ENCODE measurements around the gene ABI3BP.
A peak's percentile ranks its signal among the peaks of the same experiment; 100 is the strongest.

ABI3BP gene

DNA sequence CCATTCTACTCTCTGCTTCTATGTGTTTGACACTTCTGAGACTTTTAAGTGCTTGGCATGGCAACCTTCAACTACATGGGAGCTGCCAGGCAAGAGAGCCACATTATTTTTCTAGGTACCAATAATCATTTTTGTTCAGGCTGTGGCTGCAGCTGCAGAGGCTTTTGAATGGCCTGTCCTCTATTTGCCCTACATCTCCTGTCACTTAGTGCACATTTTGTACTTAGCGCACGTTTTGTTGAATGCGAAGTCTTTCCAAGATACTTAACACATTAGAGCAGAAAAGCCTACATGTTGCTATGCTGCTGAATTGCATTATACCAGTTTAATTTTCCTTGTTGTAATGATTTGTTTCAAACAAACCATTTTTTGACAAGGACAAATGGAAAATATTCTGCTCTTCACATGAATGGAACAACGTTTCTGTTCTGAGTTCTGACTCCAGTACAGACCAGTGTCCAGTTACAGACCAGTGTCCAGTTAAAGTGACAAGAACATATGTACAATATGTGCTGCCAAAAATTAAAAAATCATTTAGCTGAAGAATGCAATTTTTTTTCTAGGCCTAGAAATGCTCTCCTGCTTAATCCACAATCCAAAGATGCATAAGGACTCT, 113.9 kb downstream of the ABI3BP start:
- DNase-seq: no peak

- DNase-seq: no peak
Measured at GRCh38 chr3:100877286-100877685, 115.9 kb downstream of the ABI3BP start.

DNA sequence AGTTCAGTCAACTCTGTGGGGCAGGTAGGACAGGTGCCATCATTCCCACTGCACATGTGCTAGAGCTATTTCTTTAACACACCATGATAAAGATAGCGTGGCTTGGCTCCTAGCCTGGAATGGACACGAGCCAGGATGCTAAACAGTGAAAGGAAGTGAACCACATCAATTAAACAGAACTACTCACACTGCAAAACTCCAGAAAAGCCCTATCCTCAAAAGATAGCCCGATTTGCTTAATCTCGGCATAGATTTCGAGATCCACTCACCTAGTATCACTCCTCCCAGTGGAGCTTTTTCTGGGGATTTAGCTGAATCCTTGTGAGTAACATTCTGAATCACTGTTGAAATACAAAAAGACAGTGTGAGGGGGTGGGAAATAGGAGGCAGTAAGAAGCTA, 118.0 kb downstream of the ABI3BP start:
- peak; percentile 80 for DNase-seq

- DNase-seq: no peak
Measured at GRCh38 chr3:100873611-100874010, 119.6 kb downstream of the ABI3BP start.

GRCh38 chr3:100871306-100871705, 121.9 kb downstream of the ABI3BP start:
- no peak for DNase-seq

- DNase-seq: peak; percentile 82
Measured at GRCh38 chr3:100869787-100870186, 123.4 kb downstream of the ABI3BP start.

GRCh38 chr3:100868894-100869293, 124.3 kb downstream of the ABI3BP start:
- no peak for DNase-seq

GRCh38 chr3:100868096-100868495, 125.1 kb downstream of the ABI3BP start:
- no peak for DNase-seq

DNA sequence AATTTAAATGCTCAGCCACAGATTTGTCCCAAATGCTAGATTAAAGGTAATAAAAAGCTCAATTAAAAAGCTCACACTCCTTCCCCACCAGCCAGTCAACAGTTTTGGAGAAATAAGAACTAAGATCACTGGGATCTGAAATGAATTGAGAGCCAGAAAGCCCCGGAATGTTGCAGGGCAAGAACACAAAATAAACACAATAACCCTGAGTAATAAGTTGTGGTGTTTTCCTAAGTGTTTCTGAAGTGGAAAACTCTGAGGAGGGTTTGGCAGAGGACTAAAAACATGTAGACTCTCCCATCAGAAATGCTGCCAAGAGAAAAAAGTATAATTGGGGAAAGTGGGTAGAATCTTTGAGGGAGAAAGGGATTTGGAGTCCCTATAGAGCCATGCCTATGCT, 127.8 kb downstream of the ABI3BP start:
- DNase-seq: no peak

GRCh38 chr3:100864471-100865250, 128.6 kb downstream of the ABI3BP start:
- DNase-seq: no peak

DNA sequence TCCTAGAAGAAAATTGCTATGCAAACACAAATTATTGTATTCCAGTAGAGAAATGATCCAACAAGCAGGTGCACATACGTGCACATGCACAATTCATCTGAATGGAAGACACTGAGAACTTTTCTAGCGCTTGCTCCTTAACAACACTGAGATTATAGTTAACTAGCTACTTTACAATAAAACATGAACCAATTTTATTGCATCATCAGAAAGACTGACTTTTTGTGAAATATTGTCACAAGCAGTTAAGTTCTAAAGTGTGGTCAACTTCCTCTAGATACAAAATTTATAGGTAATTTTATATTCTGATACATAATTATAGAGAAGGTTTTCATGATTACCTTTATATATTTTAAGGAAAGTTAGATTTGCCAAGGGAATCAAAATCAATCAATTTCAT, 135.4 kb downstream of the ABI3BP start:
- DNase-seq: no peak

GRCh38 chr3:100856821-100857220, 136.4 kb downstream of the ABI3BP start:
- no peak for DNase-seq

DNA sequence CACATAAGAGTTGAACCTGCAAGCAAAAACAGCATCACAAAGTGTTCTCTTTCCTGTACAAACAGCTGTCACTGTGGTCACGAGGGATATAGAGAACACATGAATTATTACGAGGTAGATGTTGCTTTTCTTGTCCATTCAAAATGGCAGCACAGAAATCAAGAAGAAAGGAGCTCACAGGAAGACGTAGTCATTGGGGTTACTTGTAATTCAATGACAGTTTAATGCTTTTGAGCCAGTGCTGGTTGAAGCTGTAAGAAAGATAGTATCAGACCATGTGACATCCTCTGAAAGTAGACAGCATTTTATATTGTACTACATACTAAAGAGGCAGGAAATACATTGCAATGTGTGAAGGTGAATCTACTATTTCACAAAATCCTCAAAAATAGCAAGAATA, 140.4 kb downstream of the ABI3BP start:
- DNase-seq: no peak

DNA sequence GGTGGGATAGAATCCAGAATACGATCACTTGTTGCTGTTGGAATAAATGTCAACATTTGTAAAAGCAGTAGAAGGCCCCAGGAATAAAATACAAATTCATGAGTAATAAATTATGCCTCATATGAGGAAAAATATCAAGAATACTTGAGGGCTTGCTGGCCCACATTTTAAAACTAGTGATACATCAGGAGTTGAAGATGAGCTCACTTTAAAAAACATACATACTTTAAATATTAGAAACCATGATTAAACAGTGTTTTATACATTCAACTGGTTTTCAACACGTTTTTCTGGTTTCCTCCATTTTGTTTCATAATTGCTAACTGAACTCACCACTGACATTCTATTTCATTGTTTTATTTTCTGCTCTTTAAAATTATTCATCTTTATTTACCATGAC, 142.5 kb downstream of the ABI3BP start:
- DNase-seq: peak; percentile 39

- no peak for DNase-seq
Measured at GRCh38 chr3:100850156-100850555, 143.1 kb downstream of the ABI3BP start.

GRCh38 chr3:100844063-100844936, 148.9 kb downstream of the ABI3BP start:
- DNase-seq: no peak

DNA sequence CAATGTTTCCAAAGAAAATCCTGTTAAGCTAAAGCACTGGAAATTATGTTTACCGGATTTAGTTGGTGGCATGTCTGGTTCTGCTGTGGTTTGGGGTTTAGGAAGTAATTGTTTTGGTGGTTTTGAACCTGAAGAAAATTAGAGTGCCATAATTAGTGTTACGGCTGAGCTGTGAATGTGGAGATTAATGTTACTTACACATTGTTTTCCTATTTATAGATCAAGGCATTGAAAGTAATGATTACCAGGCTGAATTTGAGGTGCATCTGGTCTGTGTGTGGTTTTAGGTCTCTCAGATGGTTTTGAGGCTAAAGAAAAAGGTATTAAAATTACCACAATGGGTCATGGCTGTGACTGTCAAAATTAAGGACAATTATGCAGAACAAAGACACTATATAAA, 155.1 kb downstream of the ABI3BP start:
- DNase-seq: no peak

- DNase-seq: peak; percentile 56
Measured at GRCh38 chr3:100836661-100837060, 156.6 kb downstream of the ABI3BP start.

DNA sequence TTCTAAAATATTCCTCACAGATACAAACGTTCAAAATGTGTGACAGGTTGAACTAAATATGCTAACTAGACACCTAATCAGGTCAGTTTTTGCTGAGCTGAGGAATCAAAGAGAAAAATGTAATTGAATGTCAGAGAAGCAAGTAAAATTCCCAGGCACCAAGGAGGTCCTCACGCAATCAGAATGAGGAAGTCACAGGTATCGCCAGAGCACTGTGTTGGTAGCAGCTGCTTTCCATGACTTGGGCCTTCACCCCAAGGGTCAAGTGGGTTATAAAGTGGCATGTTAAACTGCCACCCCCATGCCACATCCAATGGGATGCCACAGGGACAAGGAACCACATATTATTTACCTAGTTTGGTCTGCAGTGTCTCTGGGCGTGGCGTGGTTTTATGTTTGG, 158.9 kb downstream of the ABI3BP start:
- no peak for DNase-seq

GRCh38 chr3:100833483-100833882, 159.7 kb downstream of the ABI3BP start:
- DNase-seq: no peak

DNA sequence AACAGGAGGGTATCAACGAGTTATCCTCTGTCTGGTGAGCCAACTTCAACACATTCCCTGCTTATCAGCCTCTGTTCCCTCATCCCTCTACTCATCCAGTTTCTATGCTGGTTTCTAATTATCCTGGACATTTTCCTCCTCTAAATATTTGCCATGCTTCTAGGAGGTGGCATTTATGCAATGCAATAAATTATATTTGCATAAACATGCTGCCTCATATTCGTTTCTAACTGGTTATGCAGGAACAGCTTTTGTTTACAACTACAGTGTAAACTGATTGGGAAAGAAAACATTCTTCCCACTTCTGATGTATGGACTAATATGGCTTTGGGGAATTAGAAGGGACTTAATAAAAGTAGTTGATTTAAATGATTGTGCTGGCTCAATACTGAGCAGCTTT, 161.6 kb downstream of the ABI3BP start:
- DNase-seq: no peak

- DNase-seq: no peak
Measured at GRCh38 chr3:100830931-100831330, 162.3 kb downstream of the ABI3BP start.

- no peak for DNase-seq
Measured at GRCh38 chr3:100825574-100825973, 167.6 kb downstream of the ABI3BP start.

- DNase-seq: no peak
Measured at GRCh38 chr3:100815583-100815982, 177.6 kb downstream of the ABI3BP start.
